Stimulated activated memory B cell treated with anti-CD40 and anti-IgM and Interleukin-4, amounts not matched to agents 10 μg/mL and 1 μg/mL and 100 μg/mL, for 72 hours (primary cell): ENCODE results near the gene CRYL1.

Experiments
- ATAC-seq: fragments of 150-1000 bp; cut with Tn5 transposase; 2 replicates; pipeline ENCODE4 v1.10.0; 2021
- H3K27ac Mint-ChIP-seq: one replicate; pipeline ENCODE4 v1.8.0; 2022; ENCODE audit warnings: mild to moderate bottlenecking, mixed read lengths
- H3K27me3 Mint-ChIP-seq: one replicate; pipeline ENCODE4 v1.8.0; 2022; ENCODE audit warnings: mixed read lengths
- H3K36me3 Mint-ChIP-seq: one replicate; pipeline ENCODE4 v1.8.0; 2022; ENCODE audit warnings: mixed read lengths
- H3K4me1 Mint-ChIP-seq: one replicate; pipeline ENCODE4 v1.8.0; 2022; ENCODE audit warnings: mixed read lengths
- H3K4me3 Mint-ChIP-seq: one replicate; pipeline ENCODE4 v1.8.0; 2022; ENCODE audit warnings: mild to moderate bottlenecking, moderate library complexity, mixed read lengths
- H3K9me3 Mint-ChIP-seq: one replicate; pipeline ENCODE4 v1.8.0; 2022; ENCODE audit warnings: mixed read lengths

Gene CRYL1

GRCh38 chr13:20415306-20415679 is 110.4 kb downstream of the CRYL1 start:
- Mint-ChIP-seq H3K27ac (no peak overlapping the region), H3K27me3 (no peaks in the 10 kb centered on the region), H3K4me3 (no peak overlapping the region), H3K9me3 (no peaks in the 10 kb centered on the region), H3K4me1 (peaks cover 28% of the 10 kb centered on the region), H3K36me3 (peaks cover 8% of the 10 kb centered on the region)
- ATAC-seq, result no peak

GRCh38 chr13:20414546-20415305 is 110.9 kb downstream of the CRYL1 start:
- no peaks in the 10 kb centered on the region for H3K27me3 Mint-ChIP-seq

GRCh38 chr13:20412691-20413355 is 112.8 kb downstream of the CRYL1 start:
- ATAC-seq, result no peak
- Mint-ChIP-seq H3K4me3 (no peak overlapping the region), H3K36me3 (peaks cover 3% of the 10 kb centered on the region), H3K9me3 (no peaks in the 10 kb centered on the region), H3K27me3 (no peaks in the 10 kb centered on the region), H3K4me1 (peaks cover 18% of the 10 kb centered on the region), H3K27ac (no peak overlapping the region)

More at GRCh38 chr13:20414546-20415305, 110.9 kb downstream of the CRYL1 start:
- peaks cover 8% of the 10 kb centered on the region for H3K36me3 Mint-ChIP-seq
- H3K27ac Mint-ChIP-seq, result no peak overlapping the region
- no peaks in the 10 kb centered on the region for H3K9me3 Mint-ChIP-seq
- no peak overlapping the region for H3K4me3 Mint-ChIP-seq
- no peak for ATAC-seq
- H3K4me1 Mint-ChIP-seq, result peaks cover 22% of the 10 kb centered on the region

GRCh38 chr13:20411638-20412342 is 113.9 kb downstream of the CRYL1 start:
- peaks cover 18% of the 10 kb centered on the region for H3K4me1 Mint-ChIP-seq
- no peaks in the 10 kb centered on the region for H3K27me3 Mint-ChIP-seq
- H3K27ac Mint-ChIP-seq, result peak overlapping the region; percentile 8
- ATAC-seq, result peak; percentile 91
- H3K4me3 Mint-ChIP-seq, result no peak overlapping the region
- peaks cover 9% of the 10 kb centered on the region for H3K36me3 Mint-ChIP-seq
- no peaks in the 10 kb centered on the region for H3K9me3 Mint-ChIP-seq

GRCh38 chr13:20410726-20411125 is 114.9 kb downstream of the CRYL1 start:
- Mint-ChIP-seq H3K27ac (no peak overlapping the region), H3K4me3 (no peak overlapping the region), H3K4me1 (peaks cover 18% of the 10 kb centered on the region), H3K9me3 (no peaks in the 10 kb centered on the region), H3K36me3 (peaks cover 16% of the 10 kb centered on the region), H3K27me3 (no peaks in the 10 kb centered on the region)
- no peak for ATAC-seq

GRCh38 chr13:20408181-20408580 is 117.5 kb downstream of the CRYL1 start:
- Mint-ChIP-seq H3K36me3 (peaks cover 22% of the 10 kb centered on the region), H3K9me3 (no peaks in the 10 kb centered on the region), H3K27me3 (no peaks in the 10 kb centered on the region), H3K4me3 (no peak overlapping the region), H3K27ac (no peak overlapping the region), H3K4me1 (peaks cover 18% of the 10 kb centered on the region)
- ATAC-seq, result no peak

GRCh38 chr13:20407759-20408158 is 117.9 kb downstream of the CRYL1 start:
- no peaks in the 10 kb centered on the region for H3K9me3 Mint-ChIP-seq
- no peak overlapping the region for H3K4me3 Mint-ChIP-seq
- H3K36me3 Mint-ChIP-seq, result peaks cover 22% of the 10 kb centered on the region
- peaks cover 15% of the 10 kb centered on the region for H3K4me1 Mint-ChIP-seq
- H3K27ac Mint-ChIP-seq, result no peak overlapping the region
- no peak for ATAC-seq
- no peaks in the 10 kb centered on the region for H3K27me3 Mint-ChIP-seq

- no peak overlapping the region for H3K27ac Mint-ChIP-seq
- no peaks in the 10 kb centered on the region for H3K9me3 Mint-ChIP-seq
- H3K4me1 Mint-ChIP-seq, result no peaks in the 10 kb centered on the region
These were observed 120.0 kb downstream of the CRYL1 start for GRCh38 chr13:20405691-20406090.

GRCh38 chr13:20404488-20405222 is 121.0 kb downstream of the CRYL1 start:
- Mint-ChIP-seq H3K36me3 (peaks cover 26% of the 10 kb centered on the region), H3K27ac (no peak overlapping the region), H3K4me3 (no peak overlapping the region), H3K9me3 (no peaks in the 10 kb centered on the region), H3K4me1 (no peaks in the 10 kb centered on the region), H3K27me3 (no peaks in the 10 kb centered on the region)
- ATAC-seq, result no peak

More at GRCh38 chr13:20405691-20406090, 120.0 kb downstream of the CRYL1 start:
- Mint-ChIP-seq H3K36me3 (peaks cover 26% of the 10 kb centered on the region), H3K27me3 (no peaks in the 10 kb centered on the region), H3K4me3 (no peak overlapping the region)
- ATAC-seq, result no peak

- Mint-ChIP-seq H3K4me3 (no peak overlapping the region), H3K9me3 (no peaks in the 10 kb centered on the region), H3K27ac (no peak overlapping the region), H3K27me3 (no peaks in the 10 kb centered on the region), H3K4me1 (no peaks in the 10 kb centered on the region), H3K36me3 (peaks cover 26% of the 10 kb centered on the region)
- ATAC-seq, result no peak
These were observed 121.8 kb downstream of the CRYL1 start for GRCh38 chr13:20403826-20404225.

- no peaks in the 10 kb centered on the region for H3K27me3 Mint-ChIP-seq
- H3K4me3 Mint-ChIP-seq, result no peak overlapping the region
- H3K36me3 Mint-ChIP-seq, result peaks cover 24% of the 10 kb centered on the region
- no peaks in the 10 kb centered on the region for H3K4me1 Mint-ChIP-seq
- H3K27ac Mint-ChIP-seq, result no peak overlapping the region
- H3K9me3 Mint-ChIP-seq, result no peaks in the 10 kb centered on the region
- ATAC-seq, result no peak
These were observed 122.8 kb downstream of the CRYL1 start for GRCh38 chr13:20402881-20403280.

- Mint-ChIP-seq H3K4me1 (no peaks in the 10 kb centered on the region), H3K27ac (no peak overlapping the region), H3K27me3 (no peaks in the 10 kb centered on the region), H3K9me3 (no peaks in the 10 kb centered on the region), H3K4me3 (no peak overlapping the region), H3K36me3 (peaks cover 17% of the 10 kb centered on the region)
- no peak for ATAC-seq
These were observed 123.5 kb downstream of the CRYL1 start for GRCh38 chr13:20401931-20402856.

- Mint-ChIP-seq H3K27ac (no peak overlapping the region), H3K36me3 (peaks cover 21% of the 10 kb centered on the region), H3K9me3 (peaks cover 4% of the 10 kb centered on the region), H3K4me1 (no peaks in the 10 kb centered on the region), H3K4me3 (no peak overlapping the region), H3K27me3 (no peaks in the 10 kb centered on the region)
- ATAC-seq, result no peak
These were observed 124.1 kb downstream of the CRYL1 start for GRCh38 chr13:20401531-20401930.

GRCh38 chr13:20400774-20401173 is 124.9 kb downstream of the CRYL1 start:
- Mint-ChIP-seq H3K27me3 (no peaks in the 10 kb centered on the region), H3K4me1 (no peaks in the 10 kb centered on the region), H3K9me3 (peaks cover 5% of the 10 kb centered on the region), H3K4me3 (no peak overlapping the region), H3K36me3 (peaks cover 17% of the 10 kb centered on the region), H3K27ac (no peak overlapping the region)
- no peak for ATAC-seq
